A204.1 (cell line): Measurements from ENCODE around the gene ITIH5.

Source experiments
- FAIRE-seq: peaks from 2 replicates; lab custom pipeline; 2012; peaks lifted over from hg19 to GRCh38; lab: Jason Lieb, UNC

The ITIH5 gene

DNA sequence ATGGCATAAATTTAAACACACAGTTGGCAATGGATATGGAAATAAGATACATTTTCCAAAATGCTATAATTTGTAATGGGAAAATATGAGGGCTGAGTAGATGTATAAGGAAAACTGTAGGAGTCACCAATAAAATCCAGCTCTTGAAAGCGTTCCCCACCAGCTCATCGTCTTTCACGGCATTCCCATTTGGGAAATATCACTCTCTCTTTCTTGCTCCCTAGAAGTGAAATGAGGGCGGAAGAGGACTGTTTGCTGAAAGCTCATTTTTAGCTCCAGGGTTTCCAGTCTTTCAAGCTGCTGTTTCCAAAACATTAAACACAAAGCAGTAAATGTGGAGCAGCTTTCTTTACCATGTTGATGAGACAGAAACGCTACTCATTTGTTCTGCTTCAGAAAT lies 151.3 kb downstream of the ITIH5 start:
- no peak for FAIRE-seq

DNA sequence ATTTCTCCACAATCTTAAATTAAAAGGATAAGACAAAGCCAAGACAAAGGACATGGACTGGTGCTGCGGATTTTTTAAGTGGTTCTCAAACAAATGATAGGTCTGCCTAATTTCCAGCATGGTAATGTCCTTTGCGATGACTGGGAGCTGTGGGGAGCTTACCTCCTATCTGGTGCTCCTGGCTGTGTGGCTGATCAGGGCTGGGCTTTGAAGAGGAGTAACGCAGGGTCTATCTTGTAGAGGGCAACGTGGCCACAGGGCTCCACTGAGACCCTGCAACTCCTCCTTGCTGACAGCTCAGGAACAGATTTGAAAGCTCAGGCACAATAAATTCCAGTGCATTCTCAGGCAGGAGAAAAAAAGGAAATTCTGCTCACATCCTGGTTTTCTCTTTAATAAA lies 152.8 kb downstream of the ITIH5 start:
- FAIRE-seq: no peak

DNA sequence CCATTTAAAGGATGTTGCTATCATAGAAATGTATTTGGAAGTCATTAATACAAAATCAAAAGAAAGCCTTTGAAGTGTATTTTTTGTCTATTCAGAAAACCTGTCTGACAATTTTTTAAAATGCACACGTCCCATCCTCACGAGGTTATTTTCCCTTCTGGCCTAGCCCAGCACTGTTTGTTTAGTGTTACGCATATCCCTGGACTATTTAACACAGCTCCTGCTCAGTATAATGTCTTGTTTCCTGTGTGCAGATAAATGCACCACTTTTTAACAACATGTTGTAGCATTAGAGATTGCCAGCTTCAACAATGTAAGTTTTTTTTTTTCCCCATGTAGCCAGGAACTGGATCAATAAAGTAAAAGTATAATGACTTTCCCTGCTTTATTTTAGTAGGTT lies 153.3 kb downstream of the ITIH5 start:
- no peak for FAIRE-seq

DNA sequence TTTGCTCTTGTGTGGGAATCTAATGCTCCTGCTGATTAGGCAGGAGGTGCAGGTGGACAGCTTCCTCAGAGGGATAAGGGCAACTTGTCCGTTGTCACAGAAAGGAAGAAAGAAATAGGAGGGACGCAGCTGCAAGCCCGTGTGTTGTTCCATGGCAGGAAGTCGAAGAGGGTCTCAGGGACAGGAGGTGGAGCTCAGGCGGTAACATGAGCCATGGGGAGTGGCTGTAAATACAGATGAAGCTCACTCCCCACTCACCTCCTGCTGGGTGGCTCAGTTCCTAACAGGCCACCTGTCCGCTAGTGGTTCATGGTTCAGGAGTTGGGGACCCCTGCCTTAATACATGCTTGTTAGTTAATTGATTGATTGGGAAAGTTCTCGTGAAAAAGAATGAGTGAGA lies 154.3 kb downstream of the ITIH5 start:
- FAIRE-seq: no peak

DNA sequence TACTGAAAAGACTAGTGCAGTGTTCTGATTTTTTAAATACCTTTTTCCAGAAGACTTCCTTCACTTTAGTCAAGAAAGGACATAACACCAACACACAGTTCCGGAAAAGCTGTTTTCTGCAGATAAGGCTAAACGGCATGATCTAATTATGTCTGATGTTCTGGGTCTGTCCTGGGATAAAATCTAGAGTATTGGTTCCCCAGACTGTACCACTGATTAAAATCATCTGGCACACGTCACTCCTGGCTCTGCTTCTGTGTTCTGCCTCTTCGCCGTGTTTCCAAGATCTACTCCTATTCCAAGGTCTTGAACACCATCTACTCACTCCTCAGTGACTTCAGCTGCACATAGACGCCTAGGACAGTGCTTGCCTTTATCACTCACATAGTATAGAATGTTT lies 155.2 kb downstream of the ITIH5 start:
- FAIRE-seq: no peak
